ENCODE results near the gene SPRED3.
"Not testable (repeated sequence)": the region's sequence is repeated elsewhere in the genome, so short reads cannot be mapped to it uniquely, and the experiment has no call there.

The SPRED3 gene

DNA sequence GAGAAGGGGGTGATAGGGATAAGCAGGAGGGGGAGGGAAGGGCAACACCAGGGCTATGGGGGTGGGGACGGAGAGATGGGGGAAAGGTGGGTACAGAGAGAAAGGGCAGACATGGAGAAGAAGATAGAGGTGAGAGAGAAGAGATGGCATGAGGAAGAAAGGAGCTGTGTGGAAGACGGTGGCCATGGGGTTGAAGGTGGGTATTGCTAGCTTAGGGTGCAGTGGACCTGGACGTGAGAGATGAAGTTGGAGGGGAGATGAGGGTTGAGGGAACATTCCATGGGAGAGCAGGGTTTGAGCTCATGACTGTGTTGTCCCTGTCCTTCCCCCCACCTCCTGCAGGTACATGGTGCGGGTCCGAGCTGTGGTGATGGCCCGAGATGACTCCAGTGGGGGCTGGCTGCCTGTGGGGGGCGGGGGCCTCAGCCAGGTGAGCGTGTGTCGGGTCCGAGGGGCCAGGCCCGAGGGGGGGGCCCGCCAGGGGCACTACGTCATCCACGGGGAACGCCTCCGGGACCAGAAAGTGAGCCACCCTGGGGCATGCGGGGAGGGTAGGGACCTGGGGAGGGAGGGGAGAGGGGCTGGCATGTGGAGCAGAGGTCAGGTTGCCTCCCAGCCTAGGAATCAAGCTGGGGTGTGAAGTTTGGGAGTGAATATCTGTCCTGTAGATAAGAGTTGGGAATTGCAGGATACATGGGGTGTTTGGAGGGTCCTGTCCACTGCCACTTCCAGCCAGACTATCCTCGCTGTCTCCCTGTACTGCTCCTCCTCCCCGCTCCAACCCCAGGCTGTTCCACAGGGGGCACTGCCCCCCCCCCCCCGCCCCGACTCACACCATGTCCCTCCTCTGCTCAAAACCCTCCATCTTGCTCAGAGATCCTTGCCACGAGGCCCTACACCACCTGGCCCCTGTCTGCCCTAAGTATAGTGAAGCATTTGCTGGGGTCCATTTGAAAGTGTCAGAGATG is 1.7 kb downstream of the SPRED3 start:
- no peak for DNase-seq (ENCODE audit: low read depth)

DNA sequence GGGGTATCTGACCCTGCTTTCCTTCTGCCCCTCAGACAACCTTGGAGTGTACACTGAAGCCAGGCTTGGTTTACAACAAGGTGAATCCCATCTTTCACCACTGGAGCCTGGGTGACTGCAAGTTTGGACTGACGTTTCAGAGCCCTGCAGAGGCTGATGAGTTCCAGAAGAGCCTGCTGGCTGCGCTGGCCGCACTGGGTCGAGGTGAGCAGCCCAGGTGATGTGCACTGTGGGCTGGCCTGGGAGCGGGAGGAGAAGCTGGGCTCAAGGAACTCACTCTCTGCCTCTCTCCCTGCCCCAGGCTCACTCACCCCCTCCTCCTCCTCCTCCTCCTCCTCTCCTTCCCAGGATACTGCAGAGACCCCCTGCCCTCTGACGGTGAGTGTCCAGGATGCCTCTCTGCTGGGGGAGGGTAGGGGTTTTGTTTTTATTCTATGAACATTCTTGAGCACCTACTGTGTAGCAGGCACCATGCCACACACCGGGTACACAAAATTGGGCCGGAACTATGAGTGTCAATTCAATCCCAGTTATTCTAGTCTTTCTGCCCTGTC is 3.5 kb downstream of the SPRED3 start:
- no peak for DNase-seq (ENCODE audit: low read depth)

DNA sequence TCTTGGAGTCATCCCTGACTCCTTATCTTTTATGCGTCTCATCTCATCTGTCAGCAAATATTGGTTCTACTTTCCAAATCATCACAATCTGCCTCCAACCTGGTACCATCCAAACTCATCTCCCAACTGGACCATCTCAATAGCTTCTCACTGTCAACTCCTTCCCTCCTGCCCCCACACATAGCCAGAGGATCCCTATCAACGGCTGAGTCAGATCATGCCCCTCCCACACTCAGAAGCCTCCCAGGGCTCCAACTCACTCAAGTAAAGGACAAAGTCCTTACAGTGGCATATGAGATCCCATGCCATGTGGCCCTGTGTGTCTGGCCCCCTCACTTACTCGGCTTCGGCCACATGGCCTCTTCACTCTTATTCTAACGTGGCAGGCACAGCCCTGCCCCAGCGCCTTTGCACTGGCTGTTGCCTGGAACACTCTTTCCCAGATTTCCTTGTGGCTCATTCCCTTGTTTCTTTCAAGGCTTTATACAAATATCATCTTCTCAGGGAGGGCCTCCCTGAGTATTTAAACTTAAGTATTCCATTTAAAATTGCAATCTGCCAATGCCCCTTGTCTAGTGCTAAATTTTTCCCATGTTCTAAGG is 4.3 kb downstream of the SPRED3 start:
- no peak for DNase-seq (ENCODE audit: low read depth)

DNA sequence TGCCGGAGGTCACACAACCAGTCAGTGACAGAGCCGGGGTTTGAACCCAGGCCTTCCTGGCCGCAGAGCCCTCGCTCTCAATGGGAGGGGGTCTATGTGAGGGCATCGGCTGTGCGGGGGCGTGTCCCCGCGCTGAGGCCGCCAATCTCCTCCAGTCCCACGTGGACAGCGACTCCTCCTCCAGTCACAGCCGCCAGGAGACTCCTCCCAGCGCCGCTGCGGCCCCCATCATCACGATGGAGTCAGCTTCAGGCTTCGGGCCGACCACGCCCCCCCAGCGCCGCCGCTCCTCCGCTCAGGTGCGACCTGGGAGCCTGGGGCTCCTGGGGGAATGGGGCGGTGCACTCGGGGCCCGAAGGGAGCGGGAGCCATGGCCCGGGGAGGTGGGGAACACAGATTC is 6.0 kb downstream of the SPRED3 start:
- peak; percentile 30 for DNase-seq (ENCODE audit: low read depth)

DNA sequence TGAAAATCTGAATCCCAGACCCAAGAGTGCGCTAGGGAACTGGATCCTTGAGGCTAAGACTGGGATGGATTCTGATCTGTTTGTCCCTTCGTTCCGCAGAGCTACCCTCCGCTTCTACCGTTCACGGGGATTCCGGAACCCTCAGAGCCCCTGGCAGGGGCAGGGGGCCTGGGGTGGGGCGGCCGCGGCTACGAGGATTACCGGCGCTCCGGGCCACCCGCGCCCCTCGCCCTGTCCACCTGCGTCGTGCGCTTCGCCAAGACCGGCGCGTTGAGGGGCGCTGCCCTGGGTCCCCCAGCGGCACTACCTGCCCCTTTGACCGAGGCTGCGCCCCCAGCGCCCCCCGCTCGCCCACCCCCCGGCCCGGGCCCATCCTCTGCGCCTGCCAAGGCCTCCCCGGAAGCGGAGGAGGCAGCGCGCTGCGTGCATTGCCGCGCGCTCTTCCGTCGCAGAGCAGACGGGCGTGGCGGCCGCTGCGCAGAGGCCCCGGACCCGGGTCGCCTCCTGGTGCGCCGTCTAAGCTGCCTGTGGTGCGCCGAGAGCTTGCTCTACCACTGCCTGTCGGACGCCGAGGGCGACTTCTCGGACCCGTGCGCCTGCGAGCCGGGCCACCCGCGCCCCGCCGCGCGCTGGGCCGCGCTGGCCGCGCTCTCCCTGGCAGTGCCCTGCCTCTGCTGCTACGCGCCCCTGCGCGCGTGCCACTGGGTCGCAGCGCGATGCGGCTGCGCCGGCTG is 7.1 kb downstream of the SPRED3 start:
- no peak for DNase-seq (ENCODE audit: low read depth)

DNA sequence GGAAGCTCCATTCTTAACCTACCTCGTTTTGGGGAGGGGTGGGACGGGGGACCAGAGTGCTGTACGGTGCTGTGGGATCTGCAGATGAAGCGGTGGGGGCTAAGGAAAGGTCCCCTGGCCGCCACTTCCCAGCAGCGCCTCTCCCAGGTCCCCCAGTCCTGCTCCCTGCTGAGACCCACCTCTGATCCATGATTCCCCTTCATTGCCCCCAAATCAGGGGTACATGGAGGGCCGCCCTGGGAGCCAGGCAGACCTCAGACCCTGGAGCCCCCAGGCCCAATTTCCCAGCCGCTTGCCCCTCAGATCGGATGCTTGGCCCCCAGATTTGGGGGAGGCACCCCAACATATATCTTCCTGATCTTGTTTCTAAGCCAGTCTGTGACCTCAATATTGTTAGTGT is 10.6 kb downstream of the SPRED3 start:
- DNase-seq (ENCODE audit: low read depth): no peak

DNA sequence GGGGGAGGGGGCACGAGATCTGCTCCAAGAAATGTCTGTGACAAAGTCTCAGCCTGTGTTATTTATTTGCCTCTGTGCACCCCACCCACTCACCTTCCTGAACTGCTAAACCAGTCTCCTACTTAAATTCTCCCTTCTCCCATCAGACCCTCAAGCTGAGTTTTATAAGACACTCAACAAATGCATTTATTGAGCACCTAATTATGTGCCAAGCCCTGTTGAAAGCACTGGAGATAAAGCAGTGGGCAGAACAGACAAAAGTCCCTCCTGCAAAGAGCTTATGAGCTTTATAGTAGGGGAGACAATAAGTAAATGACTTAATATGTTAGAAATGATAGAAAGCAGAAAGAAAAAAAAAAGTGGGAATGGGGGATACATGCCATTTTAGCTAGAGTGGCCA is 11.0 kb downstream of the SPRED3 start:
- DNase-seq (ENCODE audit: low read depth): no peak

DNA sequence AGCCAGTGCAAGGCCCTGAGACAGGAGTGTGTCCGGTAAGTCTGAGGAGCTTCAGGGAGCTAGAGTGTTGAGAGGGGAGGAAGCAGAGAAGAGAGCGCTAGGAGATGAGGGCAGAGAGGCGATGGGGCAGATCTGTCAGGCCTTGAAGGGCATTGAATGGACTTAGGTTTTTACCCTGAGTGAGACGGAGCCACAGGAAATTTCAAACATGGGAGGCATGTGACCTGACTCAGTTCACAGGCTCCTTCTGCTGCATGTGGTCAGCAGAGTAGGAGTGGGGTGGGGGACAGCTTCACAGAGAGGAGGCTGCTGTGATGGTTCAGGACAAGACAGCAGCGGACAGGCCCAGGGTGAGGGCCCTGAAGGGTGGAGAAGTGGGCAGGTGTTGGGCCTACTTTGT is 11.9 kb downstream of the SPRED3 start:
- DNase-seq (ENCODE audit: low read depth): no peak

DNA sequence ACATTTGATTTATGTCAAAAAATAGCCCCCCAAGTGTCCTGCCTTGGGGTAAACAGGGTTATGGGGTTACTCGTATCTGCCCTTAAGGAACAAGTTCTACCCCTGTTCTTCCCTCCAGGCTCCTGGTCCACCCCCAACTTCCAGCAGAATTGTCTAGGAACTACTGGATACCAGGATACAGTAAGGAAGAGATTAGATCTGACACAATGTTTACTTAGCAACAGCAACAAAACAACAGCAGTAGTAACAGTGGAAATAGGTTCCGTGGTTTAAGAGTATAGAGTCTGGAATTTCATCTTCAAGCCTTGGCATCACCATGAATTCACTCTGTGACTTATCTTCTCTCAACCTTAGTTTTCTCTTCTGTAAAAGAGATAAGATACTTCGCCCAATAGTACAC is 12.7 kb downstream of the SPRED3 start:
- DNase-seq (ENCODE audit: low read depth): no peak

DNA sequence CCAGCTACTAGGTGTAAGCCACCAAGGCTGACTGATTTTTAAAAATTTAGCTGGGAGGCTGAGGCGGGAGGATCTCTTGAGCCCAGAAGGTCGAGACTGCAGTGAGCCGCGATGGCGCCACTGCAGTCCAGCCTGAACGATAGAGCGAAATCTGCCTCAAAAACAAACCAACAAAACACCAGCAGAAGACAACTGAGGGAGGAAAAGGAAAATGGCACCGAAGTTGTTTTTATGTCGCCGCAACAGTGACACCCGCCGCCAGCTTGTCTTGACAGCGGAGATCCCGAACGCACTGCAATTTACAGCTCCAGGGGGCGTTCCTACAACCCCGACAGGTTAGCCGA is 14.1 kb downstream of the SPRED3 start:
- DNase-seq (ENCODE audit: low read depth): no peak

DNA sequence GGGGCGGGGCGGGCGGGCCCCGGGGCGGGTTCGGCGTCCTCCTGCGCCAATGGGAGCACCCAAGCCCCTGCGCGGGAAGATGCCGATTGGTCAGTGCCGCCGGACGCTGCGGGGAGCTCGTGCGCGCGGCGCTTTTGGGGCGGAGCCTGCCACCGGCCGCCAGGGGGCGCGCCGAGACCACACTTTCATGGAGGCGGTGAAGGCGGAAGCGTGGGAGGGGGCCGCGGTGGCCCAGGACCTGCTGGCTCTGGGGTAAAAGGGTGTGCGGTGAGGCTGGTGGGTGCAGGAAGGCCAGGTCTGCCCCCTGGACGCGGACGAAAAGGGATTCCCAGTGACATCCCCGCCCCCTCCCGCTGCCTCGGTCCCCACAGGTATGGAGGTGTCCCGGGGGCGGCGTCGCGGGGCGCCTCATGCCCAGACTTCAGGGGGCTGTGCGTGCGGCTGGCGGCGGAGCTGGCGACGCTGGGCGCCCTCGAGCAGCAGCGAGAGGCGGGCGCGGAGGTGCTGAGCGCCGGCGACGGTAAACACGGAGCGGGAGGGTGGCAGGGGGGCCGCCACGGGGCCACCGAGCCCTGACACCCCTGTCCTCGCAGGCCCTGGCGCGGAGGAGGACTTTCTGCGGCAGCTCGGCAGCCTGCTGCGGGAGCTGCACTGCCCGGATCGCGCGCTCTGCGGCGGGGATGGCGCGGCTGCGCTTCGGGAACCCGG is 14.6 kb downstream of the SPRED3 start, which contains the start of gene FAM98C:
TSS of gene FAM98C (plus strand) at position 127 of the 708 bp plus-strand sequence. CDS start at position 188, 61 bp downstream.
- peak; percentile 93 for DNase-seq (ENCODE audit: low read depth)

DNA sequence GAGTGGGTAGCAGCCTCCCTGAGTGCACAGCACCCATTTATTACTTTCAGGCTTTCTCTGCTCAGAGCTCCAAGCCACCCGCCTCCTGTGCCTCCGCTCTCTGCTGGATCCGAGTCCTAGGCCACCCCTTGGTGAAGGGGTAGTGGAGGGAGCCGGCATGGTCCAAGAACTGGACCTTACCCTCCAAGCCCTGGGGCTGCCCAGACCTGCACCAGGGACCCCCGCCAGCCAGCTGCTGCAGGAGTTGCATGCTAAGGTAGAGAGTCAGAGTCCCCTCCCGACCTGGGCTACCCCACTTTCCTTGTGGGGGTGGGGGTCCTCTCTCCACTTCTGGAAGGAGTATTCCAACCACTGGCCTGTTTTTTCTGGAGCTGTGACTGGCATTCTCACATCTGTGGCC is 16.4 kb downstream of the SPRED3 start:
- DNase-seq (ENCODE audit: low read depth): no peak

DNA sequence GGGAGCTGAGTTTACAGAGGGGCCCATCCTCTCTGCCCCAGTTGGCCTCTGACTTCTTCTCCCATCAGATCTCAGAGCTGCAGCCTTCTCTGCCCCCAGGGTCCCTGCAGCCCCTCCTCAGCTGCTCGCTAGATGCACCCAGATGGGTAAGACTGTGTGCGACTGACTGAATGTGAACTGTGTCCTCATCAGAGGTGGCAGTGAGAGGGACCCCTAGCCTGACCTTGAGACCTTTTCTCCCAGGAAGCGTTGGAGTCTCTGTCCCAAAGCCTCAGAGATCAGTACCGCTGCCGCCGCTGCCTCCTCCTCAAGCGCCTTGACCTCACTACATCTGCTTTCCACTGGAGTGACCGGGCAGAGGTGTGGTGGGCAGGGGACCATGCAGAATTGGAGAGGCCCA is 16.8 kb downstream of the SPRED3 start:
- DNase-seq (ENCODE audit: low read depth): no peak

DNA sequence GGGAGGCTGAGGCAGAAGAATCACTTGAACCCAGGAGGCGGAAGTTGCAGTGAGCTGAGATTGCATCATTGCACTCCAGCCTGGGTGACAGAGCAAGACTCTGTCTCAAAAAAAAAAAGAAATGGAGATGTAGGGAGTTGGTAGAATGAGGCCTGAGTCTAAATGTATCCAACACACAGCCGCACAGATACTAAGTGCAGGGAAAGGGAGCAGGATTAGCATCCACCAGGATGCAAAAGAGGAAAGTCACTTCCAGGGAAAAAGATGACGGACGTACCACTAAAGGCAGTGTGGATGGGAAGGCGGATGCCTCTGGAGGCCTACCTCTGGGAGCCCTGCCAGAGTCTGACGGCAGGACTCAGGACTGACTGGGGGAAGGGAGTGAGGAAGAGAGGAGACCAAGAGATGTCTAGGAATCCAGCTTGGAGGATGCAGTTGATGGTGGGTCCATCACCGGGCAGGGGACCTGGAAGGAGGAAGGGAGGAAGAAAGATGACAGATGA is 21.2 kb downstream of the SPRED3 start:
- DNase-seq (ENCODE audit: low read depth): no peak

DNA sequence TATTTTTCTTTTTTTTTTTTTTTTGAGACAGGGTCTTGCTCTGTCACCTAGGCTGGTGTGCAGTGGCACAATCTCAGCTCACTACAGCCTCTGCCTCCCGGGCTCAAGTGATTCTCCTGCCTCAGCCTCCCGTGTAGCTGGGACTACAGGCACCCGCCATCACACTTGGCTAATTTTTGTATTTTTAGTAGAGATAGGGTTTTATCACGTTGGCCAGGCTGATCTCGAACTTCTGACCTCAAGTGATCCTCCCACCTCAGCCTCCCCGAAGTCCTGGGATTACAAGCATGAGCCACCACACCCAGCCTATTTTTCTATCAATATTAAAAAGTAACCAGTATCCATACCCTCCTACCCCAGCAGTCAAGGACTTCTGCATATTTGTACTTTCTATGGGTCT is 21.9 kb downstream of the SPRED3 start:
- not testable (repeated sequence) for DNase-seq (ENCODE audit: low read depth)

DNA sequence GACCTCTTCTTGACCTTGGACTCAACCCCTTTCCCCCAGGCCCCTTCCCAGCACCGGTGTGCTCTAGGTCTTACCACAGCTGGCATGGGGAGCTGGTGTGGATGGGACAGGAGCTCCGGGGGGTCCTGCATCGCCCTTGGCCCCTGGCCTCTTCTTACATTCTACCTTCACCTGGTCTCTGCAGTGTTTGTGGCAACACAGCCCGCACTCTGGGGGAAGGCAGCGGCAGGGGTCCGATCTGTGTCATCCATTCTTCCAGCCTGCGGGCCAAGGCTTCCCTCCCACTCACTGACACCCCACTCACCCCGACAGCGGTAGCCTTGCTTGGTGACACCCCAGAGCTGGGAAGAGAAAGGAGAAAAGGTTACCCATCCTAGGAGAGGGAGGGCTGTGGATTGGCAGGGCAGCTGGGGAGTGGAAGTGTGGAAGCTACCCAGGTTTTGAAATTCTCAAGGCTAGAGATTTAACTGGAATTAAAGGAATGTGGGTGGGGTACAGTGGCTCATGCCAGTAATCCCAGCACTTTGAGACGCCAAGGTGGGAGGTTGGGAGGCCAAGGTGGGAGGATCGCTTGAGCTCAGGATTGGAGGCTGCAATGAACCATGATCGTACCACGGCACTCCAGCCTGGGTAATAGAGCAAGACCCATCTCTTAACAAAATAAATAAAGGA is 22.7 kb downstream of the SPRED3 start:
- DNase-seq (ENCODE audit: low read depth): no peak

DNA sequence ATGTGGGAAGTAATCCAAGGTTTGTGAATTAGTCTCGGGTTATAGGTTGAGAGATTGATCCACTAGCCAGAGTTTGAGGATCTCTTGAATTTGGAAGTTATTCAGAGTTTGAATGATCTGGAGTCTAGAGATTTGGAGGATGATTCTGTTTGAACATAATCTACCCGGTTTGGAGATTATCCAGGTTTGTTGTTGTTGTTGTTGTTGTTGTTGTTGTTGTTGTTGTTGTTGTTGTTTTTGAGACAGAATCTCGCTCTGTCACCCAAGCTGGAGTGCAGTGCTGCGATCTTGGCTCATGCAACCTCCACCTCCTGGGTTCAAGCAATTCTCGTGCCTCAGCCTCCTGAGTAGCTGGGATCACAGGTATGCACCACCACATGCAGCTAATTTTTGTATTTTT is 23.4 kb downstream of the SPRED3 start:
- not testable (repeated sequence) for DNase-seq (ENCODE audit: low read depth)

DNA sequence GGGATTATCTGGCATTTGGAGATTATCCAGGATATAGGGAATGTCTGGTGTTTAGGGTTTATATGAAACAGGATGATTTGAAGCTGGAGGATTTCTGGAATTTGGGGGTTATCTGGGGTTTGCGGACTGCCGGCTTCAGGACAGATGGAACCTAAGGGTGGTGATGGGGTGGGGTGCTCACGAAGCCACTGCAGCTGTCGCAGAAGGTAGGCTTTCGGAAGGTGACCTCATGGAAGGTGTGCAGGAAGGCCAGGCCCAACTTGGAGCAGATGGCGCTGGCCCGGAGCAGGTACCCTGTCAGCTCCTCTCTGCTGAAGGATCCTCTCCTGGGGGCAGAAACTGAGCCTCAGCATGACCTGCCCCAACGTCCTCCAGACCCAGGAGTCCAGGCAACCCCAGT is 24.0 kb downstream of the SPRED3 start:
- no peak for DNase-seq (ENCODE audit: low read depth)

DNA sequence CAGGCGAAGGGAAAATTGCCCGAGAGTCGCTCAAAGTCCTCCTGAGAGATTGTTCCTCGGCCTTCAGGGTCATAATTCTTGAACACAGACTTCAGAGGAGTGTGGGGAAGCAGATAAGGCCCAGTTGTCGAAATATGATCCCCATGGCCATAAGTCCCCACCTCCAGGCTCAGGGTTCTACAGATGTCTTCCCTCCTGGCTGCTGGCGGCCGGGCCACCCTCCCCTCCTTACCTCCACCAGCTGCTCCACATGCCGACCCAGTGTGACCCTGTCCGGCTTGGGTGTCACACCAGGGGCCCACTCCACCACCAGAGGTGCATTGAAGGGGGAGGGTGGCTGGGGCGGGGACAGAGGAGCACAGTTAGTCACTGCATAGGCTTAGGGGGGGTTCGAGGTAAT is 24.5 kb downstream of the SPRED3 start:
- no peak for DNase-seq (ENCODE audit: low read depth)

DNA sequence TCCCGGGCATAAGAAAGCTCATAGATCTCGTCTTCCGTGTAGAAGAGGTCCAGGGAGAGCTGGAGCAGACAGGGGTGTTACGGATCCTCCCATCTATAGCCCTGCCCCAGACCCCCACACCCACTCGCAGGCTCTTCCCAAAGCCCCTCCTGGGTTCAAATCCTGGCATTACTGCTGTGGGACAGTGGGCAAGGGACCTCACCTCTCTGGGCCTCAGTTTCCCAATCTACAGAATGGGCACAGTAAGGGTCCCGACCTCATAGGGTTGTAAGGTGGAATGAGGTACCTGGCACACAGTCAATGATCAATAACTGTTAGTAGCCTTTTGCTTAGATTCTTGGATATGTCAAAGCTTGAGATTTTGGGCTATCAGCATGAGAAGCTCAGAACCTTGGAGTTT is 24.9 kb downstream of the SPRED3 start:
- DNase-seq (ENCODE audit: low read depth): no peak

DNA sequence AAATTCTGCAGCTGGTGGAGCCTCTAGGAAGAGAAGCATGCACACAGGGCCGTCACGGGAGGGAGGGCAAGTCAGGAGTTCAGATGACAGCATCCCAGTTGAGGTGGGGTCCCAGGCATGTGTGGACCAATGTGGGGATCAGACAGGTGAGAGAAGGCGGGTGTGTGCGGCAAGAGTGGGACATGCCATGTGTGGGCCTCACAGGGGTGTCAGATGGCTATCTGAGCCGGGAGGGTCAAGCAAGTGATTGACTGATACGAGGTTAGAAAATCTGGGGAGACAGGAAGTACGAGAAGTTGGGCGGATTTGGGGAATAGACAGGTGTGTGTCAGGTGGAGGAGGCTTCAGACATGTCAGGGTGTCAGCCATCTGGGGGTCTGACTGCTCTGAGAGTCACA is 28.6 kb downstream of the SPRED3 start:
- no peak for DNase-seq (ENCODE audit: low read depth)

All from stimulated activated CD8-positive, alpha-beta memory T cell treated with anti-CD3 and anti-CD28 coated beads, Interleukin-15, amount 100 ng/mL, for 24 hours (primary cell).